Measurements from ENCODE around the gene CCDC188.

GRCh38 chr22:20156611-20157429 lies 6.0 kb upstream of the CCDC188 start:
- TF ChIP-seq, protein P1, sequence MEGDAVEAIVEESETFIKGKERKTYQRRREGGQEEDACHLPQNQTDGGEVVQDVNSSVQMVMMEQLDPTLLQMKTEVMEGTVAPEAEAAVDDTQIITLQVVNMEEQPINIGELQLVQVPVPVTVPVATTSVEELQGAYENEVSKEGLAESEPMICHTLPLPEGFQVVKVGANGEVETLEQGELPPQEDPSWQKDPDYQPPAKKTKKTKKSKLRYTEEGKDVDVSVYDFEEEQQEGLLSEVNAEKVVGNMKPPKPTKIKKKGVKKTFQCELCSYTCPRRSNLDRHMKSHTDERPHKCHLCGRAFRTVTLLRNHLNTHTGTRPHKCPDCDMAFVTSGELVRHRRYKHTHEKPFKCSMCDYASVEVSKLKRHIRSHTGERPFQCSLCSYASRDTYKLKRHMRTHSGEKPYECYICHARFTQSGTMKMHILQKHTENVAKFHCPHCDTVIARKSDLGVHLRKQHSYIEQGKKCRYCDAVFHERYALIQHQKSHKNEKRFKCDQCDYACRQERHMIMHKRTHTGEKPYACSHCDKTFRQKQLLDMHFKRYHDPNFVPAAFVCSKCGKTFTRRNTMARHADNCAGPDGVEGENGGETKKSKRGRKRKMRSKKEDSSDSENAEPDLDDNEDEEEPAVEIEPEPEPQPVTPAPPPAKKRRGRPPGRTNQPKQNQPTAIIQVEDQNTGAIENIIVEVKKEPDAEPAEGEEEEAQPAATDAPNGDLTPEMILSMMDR (IDR thresholded peaks at IDR 0.05): peak; percentile 95
- no peak for TF ChIP-seq EZH2 (IDR thresholded peaks at IDR 0.05; ENCODE audit: borderline replicate concordance, insufficient read depth, low read depth, low read length, poor library complexity, severe bottlenecking)
